ENCODE measurements around the gene UNG. TPM values are rescaled to one million over a fixed set of nuclear protein-coding genes. Genes with fewer than 3 reads are reported as not detected.

Gene UNG
- polyA plus RNA-seq, 1 of the 3 experiments (the other 2 are of a cell fraction): 33.2 TPM

GRCh38 chr12:109157986-109158385 lies 60.6 kb downstream of the UNG start:
- no peak for TF ChIP-seq JUND (IDR thresholded peaks at IDR 0.05)
- no peak for TF ChIP-seq SMC3 (IDR thresholded peaks at IDR 0.05; ENCODE audit: low read depth, low read length)
- no peak for TF ChIP-seq GATA2 (CRISPR knock-in tag; IDR thresholded peaks at IDR 0.05)
- no peak for TF ChIP-seq NFIC (IDR thresholded peaks at IDR 0.05; ENCODE audit: borderline replicate concordance)
- no peak for TF ChIP-seq EZH2phosphoT487 (IDR thresholded peaks at IDR 0.05; ENCODE audit: borderline replicate concordance, low read depth)
- no peak for TF ChIP-seq TCF12 (IDR thresholded peaks at IDR 0.05)
- TF ChIP-seq FOSL2 (IDR thresholded peaks at IDR 0.05; ENCODE audit: borderline replicate concordance, low read depth): no peak
- TF ChIP-seq MEF2A (IDR thresholded peaks at IDR 0.05; ENCODE audit: borderline replicate concordance, low read depth): no peak
- TF ChIP-seq PBX3 (IDR thresholded peaks at IDR 0.05): no peak
- TF ChIP-seq EP300 (IDR thresholded peaks at IDR 0.05; ENCODE audit: borderline replicate concordance in 1 of 2, low read depth in 1 of 2, low read length in 1 of 2): no peak; a peak in 1 of 4 replicates
- H3K9me2 ChIP-seq: no peaks in the 10 kb centered on the region
- no peak overlapping the region for H2AFZ ChIP-seq (ENCODE audit: low read depth)
- H4K20me1 ChIP-seq (ENCODE audit: insufficient read depth): no peaks in the 10 kb centered on the region
- no peak overlapping the region for H3K9ac ChIP-seq
- 49% methylated on average over 5 of the region's 5 CpGs for WGBS (ENCODE audit: low lambda C conversion rate)
- no peaks in the 10 kb centered on the region for H3F3A ChIP-seq (replicated peaks; ENCODE audit: insufficient read depth)
- no peaks in the 10 kb centered on the region for H3K79me2 ChIP-seq (ENCODE audit: insufficient read depth)
- DNase-seq: peak; percentile 26
- peaks cover 0 to 13% of the 10 kb centered on the region in 2 experiments; a peak in 2 of 4 replicates for H3K4me1 ChIP-seq (ENCODE audit: control insufficient read depth in 1 of 2, insufficient read depth in 2 of 2, low read depth in 1 of 2, low read length in 1 of 2)
- no peak overlapping the region for H3K4me2 ChIP-seq
- no peaks in the 10 kb centered on the region for H3K36me3 ChIP-seq (replicated peaks in 1 of 2; ENCODE audit: control insufficient read depth in 1 of 2, insufficient read depth in 2 of 2, low read length in 1 of 2)
- ChIA-PET POLR2A (interaction anchor here (1.3 kb wide), 1 partner anchor 18 kb away, joined by 3 read pairs; no protein-coding TSS in a partner anchor), CTCF (interaction anchor here (1.0 to 2.4 kb wide), 3 partner anchors 20 to 236 kb away, joined by 3 to 9 read pairs (median 4); no protein-coding TSS in a partner anchor)
- no peaks in the 10 kb centered on the region for H3K27me3 ChIP-seq (ENCODE audit: insufficient read depth)
- H3K9me3 ChIP-seq: no peaks in the 10 kb centered on the region
- H3K27ac ChIP-seq (ENCODE audit: low read depth in 2 of 2, low read length in 1 of 2): peak overlapping the region in 1 of 2 experiments; percentile 50; a peak in 2 of 4 replicates
- no peak overlapping the region for H3K4me3 ChIP-seq (ENCODE audit: low read depth in 2 of 2, low read length in 1 of 2)

- Histone ChIP-seq H3K9ac (no peak overlapping the region), H3K27ac (ENCODE audit: low read depth in 2 of 2, low read length in 1 of 2) (no peak overlapping the region), H3K9me3 (no peaks in the 10 kb centered on the region), H3K4me2 (no peak overlapping the region), H3K4me3 (ENCODE audit: low read depth in 2 of 2, low read length in 1 of 2) (no peak overlapping the region), H3K79me2 (ENCODE audit: insufficient read depth) (no peaks in the 10 kb centered on the region), H3K27me3 (ENCODE audit: insufficient read depth) (no peaks in the 10 kb centered on the region), H3K4me1 (ENCODE audit: control insufficient read depth in 1 of 2, insufficient read depth in 2 of 2, low read depth in 1 of 2, low read length in 1 of 2) (peaks cover 0 to 6% of the 10 kb centered on the region in 2 experiments; a peak in 2 of 4 replicates), H3F3A (replicated peaks; ENCODE audit: insufficient read depth) (no peaks in the 10 kb centered on the region), H3K9me2 (no peaks in the 10 kb centered on the region), H2AFZ (ENCODE audit: low read depth) (no peak overlapping the region), H4K20me1 (ENCODE audit: insufficient read depth) (no peaks in the 10 kb centered on the region), H3K36me3 (replicated peaks in 1 of 2; ENCODE audit: control insufficient read depth in 1 of 2, insufficient read depth in 2 of 2, low read length in 1 of 2) (no peaks in the 10 kb centered on the region)
- ChIA-PET POLR2A (no interaction called here), CTCF (interaction anchor here (0.6 kb wide), 1 partner anchor 225 kb away, joined by 3 read pairs; no protein-coding TSS in a partner anchor)
- no peak for DNase-seq
- WGBS (ENCODE audit: low lambda C conversion rate): 94% methylated on average over 6 of the region's 7 CpGs
- TF ChIP-seq RAD21 (IDR thresholded peaks at IDR 0.05; ENCODE audit: low read length) (no peak), FOSL2 (IDR thresholded peaks at IDR 0.05; ENCODE audit: borderline replicate concordance, low read depth) (no peak), ELF1 (IDR thresholded peaks at IDR 0.05) (no peak), EP300 (IDR thresholded peaks at IDR 0.05; ENCODE audit: borderline replicate concordance in 1 of 2, low read depth in 1 of 2, low read length in 1 of 2) (no peak), JUND (IDR thresholded peaks at IDR 0.05) (no peak), MXI1 (IDR thresholded peaks at IDR 0.05; ENCODE audit: low read depth, low read length) (no peak), MAX (IDR thresholded peaks at IDR 0.05; ENCODE audit: low read depth) (no peak), NFIC (IDR thresholded peaks at IDR 0.05; ENCODE audit: borderline replicate concordance) (no peak), TCF12 (IDR thresholded peaks at IDR 0.05) (no peak), FOXJ3 (CRISPR knock-in tag; IDR thresholded peaks at IDR 0.05) (no peak), POLR2AphosphoS5 (IDR thresholded peaks at IDR 0.05; ENCODE audit: low read depth, low read length) (no peak), CHD2 (IDR thresholded peaks at IDR 0.05; ENCODE audit: low read length, partially characterized antibody) (no peak), IRF3 (IDR thresholded peaks at IDR 0.05; ENCODE audit: low read depth, low read length) (no peak), EZH2phosphoT487 (IDR thresholded peaks at IDR 0.05; ENCODE audit: borderline replicate concordance, low read depth) (no peak), MEF2A (IDR thresholded peaks at IDR 0.05; ENCODE audit: borderline replicate concordance, low read depth) (no peak)
- TF ChIP-seq, protein P1, sequence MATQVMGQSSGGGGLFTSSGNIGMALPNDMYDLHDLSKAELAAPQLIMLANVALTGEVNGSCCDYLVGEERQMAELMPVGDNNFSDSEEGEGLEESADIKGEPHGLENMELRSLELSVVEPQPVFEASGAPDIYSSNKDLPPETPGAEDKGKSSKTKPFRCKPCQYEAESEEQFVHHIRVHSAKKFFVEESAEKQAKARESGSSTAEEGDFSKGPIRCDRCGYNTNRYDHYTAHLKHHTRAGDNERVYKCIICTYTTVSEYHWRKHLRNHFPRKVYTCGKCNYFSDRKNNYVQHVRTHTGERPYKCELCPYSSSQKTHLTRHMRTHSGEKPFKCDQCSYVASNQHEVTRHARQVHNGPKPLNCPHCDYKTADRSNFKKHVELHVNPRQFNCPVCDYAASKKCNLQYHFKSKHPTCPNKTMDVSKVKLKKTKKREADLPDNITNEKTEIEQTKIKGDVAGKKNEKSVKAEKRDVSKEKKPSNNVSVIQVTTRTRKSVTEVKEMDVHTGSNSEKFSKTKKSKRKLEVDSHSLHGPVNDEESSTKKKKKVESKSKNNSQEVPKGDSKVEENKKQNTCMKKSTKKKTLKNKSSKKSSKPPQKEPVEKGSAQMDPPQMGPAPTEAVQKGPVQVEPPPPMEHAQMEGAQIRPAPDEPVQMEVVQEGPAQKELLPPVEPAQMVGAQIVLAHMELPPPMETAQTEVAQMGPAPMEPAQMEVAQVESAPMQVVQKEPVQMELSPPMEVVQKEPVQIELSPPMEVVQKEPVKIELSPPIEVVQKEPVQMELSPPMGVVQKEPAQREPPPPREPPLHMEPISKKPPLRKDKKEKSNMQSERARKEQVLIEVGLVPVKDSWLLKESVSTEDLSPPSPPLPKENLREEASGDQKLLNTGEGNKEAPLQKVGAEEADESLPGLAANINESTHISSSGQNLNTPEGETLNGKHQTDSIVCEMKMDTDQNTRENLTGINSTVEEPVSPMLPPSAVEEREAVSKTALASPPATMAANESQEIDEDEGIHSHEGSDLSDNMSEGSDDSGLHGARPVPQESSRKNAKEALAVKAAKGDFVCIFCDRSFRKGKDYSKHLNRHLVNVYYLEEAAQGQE (IDR thresholded peaks at IDR 0.05; ENCODE audit: low read depth, low read length): no peak
- TF ChIP-seq, protein P2, sequence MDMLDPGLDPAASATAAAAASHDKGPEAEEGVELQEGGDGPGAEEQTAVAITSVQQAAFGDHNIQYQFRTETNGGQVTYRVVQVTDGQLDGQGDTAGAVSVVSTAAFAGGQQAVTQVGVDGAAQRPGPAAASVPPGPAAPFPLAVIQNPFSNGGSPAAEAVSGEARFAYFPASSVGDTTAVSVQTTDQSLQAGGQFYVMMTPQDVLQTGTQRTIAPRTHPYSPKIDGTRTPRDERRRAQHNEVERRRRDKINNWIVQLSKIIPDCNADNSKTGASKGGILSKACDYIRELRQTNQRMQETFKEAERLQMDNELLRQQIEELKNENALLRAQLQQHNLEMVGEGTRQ (IDR thresholded peaks at IDR 0.05; ENCODE audit: borderline replicate concordance, low read depth, low read length): no peak
These were observed 63.0 kb downstream of the UNG start for GRCh38 chr12:109160433-109160832.

Data from SK-N-SH (cell line).